ENCODE measurements around the gene IRGQ.

DNA sequence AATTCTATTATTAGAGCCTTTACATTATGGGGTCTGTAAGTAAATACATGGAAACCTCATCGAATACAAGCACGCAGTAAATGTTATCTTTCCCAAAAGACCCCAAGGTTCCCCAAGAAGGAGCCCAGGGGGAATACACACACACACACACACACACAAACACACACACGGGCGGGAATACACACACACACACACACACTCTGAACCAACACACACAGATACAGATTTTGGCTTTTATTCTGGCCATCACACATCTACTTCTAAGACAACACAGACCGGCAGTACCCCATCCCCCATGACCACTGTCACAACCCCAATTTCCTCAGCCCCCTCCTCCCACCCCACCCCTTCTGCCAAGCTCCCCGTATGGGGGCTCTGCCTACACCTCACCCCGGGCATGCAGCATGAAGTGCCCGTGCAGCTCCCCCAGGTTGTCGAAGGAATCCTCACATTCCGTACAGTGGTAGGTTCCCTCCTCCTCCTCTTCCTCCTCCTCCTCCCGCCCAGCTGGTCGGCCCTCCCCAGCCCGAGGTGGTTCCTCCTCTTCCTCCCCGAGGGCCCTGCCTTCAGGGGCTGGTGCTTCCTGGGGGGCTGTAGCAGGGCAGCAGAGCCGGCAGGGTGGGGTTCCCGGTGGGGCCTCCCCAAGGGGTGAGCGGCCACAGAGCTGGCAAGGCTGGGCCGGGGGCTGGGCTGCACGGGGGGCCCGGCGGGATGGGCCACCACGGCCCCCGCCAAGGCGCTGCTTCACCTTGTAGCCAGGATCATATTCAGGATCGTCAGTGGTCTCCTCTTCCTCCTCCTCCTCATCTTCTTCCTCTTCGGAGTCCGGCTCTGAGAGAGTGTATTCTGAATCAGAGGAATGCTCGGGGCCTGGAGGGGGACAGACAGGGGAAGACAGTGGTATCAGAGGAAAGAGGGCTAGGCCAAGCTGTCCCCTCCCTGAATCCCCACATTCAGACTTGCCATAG, 11.6 kb upstream of the IRGQ start:
- TF ChIP-seq CTCF (IDR thresholded peaks at IDR 0.05) (no peak), EZH2 (IDR thresholded peaks at IDR 0.05) (no peak), EZH2phosphoT487 (IDR thresholded peaks at IDR 0.05) (no peak)
